Stimulated activated CD4-positive, alpha-beta T cell treated with anti-CD3 and anti-CD28 coated beads, Interleukin-12 subunit alpha, Interleukin-12 subunit beta, amount 100 ng/mL, for 4 hours (primary cell): Measurements from ENCODE around the gene FOLR3.
"Not testable (repeated sequence)": the region's sequence is repeated elsewhere in the genome, so short reads cannot be mapped to it uniquely, and the experiment has no call there.

Experiments used
- DNase-seq: peaks from one replicate; pipeline ENCODE4 v3.0.0-alpha.2; 2020

Gene FOLR3

DNA sequence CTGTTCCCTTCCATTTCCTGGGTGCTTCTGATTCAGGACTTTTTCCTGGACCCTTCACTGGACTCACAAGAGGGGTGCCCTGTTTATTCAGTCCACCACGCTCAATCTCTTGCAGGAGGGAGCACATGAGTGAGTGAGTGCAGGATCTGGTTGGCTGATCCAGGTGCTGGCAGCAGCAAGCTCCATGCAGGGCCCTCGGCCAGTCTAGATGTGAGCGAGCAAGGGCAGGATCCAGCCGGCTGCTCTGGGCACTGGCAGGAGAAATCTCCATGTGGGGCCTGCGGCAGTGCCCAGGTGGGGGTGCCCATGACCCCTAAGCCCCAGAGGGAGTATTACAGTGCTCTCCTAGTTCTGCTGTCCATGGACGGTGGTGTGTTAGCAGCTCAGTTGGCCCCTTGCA is 11.5 kb upstream of the FOLR3 start:
- no peak for DNase-seq

DNA sequence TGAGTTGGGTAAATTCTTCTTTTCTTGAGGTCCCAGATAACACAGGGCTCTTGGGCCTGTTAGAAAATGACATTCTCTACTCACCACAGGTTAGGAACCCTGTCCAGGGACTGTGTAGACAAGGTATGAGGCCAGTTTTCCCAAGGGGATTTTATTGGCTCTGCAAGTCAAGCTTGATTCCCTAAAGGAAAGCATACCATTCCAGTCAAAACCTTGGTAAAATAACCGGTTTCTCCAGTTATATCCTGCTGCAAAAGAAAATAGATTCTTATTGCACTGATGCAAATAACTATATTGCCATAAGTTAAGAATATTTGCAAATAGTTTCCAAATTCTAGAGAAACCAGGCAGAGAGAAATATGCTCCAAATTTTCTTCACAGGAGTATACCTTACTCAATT is 9.6 kb upstream of the FOLR3 start:
- DNase-seq: no peak

DNA sequence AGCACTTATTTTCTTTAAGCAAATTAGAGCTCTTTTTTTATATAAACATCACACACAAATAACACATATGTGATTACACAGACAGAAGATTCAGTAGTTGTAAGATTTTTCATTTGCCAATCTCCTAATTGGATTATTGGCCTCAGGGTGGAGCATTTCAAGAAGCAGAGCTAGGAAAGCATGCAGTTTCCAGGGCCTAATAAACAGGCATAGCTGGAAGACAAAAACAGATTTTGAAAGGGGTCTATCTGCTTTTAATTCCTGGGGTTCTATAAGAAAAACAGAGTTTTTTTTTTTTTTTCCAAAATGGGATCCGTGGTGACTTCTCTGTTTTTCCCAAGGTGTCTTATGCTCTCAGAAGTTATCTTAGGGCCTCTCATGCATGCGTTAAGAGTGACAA is 7.6 kb upstream of the FOLR3 start:
- no peak for DNase-seq

DNA sequence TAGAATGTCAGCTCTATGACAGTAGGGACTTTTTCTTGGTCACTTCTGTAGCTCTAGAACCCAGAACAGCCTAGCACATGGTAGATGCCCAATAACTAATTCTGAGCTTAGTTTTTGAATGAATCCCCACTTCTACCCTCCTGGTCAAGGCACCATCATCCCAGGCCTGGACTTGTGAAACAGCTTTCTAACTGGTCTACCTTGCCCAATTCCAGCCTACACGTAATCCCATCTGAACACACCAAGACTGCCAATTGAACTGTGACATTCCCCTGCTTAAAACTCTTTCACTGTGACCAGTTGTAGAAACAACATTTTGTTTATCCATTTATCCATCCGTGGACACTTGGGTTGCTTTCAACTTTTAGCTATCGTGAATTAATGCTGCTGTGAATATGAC is 6.1 kb upstream of the FOLR3 start:
- DNase-seq: no peak

DNA sequence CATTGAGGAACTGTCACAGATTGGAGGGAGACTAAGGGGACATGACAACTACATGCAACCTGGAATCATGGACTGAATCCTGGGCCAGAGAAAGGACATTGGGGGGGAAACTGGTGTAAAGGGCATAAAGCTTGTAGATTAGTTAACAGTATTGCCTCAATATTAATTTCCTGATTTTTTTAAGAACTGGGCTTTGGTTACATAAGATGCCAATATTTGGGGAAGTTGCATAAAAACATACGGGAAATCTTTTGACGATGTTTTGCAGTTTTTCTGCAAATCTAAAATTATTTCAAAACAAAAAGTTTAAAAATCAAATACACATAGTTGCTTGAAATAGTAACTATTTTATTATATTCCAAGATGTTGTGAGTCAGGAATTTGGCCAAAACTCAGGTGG is 2.9 kb upstream of the FOLR3 start:
- DNase-seq: no peak

DNA sequence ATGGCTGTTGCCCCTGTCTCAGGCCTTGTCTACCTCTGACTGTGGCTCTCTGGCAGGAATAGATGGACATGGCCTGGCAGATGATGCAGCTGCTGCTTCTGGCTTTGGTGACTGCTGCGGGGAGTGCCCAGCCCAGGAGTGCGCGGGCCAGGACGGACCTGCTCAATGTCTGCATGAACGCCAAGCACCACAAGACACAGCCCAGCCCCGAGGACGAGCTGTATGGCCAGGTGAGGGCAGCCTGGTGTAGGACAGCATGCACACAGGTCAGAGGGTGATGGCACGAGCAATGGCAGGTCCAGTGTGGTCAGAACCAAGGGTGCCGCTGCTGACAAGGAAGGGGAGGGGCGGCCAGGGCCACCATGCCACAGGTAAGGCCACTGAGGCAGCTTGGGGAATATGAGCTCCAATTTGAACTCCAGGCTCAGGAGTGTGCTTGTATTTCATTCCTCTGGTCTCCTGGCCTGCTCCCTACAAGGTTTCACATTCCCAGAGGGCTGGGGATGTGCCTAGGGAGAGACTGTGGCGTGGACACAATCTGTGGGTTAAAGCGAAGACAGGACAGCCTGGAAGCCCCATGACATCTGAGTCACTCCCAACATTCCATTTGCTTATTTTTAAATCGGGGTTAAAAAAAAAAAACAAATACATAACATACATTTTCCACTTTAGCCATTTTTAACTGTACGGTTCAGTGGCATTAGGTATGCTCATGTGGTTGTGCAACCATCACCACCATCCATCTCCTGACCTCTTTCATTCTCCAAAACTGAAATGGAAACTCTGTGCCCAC is 562 bp downstream of the FOLR3 start:
- DNase-seq: no peak

DNA sequence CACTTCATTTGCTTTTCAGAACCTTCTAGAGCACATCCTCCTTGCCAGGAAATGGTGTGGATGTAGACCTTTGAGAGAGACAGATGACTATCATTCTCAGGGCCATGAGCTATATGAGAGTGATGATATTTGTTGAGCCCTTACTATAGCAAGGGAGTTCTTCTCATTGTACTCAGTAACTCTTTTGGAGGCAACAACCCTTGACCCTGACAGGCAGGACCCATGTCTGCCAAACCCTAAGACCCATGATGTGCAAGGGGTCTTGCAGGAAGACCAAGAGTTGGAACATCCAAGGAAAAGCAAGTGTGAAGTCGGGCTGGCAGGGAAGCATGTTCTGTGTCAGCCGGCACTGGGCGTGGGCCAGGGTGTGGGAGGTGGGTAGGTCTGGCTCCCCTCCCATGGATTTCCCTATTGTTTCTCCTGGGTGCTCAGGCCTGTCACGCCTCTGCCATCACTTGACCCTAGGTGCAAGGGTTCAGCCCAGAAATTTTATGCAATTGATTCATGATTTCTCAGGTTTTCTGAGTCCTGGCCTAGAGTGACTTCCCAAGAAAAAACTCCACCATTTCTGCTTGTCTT is 1.2 kb downstream of the FOLR3 start:
- no peak for DNase-seq

DNA sequence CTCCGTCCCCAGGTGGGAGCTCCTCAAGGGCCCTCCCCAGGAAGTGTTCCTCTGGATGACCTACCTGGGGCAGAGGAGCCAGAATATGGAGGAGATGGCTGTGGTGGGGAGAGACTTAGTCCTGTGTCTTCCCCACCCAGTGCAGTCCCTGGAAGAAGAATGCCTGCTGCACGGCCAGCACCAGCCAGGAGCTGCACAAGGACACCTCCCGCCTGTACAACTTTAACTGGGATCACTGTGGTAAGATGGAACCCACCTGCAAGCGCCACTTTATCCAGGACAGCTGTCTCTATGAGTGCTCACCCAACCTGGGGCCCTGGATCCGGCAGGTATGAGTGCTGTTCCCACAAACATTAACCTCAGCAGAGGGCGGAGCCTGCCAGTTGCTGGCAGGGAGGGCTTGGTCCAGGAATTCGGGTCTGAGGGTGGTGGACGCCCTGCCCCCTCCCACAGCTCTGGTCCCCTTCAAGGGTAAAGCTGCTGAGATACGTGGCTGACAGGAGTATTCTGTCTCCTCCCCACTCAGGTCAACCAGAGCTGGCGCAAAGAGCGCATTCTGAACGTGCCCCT is 3.4 kb downstream of the FOLR3 start:
- DNase-seq: no peak

DNA sequence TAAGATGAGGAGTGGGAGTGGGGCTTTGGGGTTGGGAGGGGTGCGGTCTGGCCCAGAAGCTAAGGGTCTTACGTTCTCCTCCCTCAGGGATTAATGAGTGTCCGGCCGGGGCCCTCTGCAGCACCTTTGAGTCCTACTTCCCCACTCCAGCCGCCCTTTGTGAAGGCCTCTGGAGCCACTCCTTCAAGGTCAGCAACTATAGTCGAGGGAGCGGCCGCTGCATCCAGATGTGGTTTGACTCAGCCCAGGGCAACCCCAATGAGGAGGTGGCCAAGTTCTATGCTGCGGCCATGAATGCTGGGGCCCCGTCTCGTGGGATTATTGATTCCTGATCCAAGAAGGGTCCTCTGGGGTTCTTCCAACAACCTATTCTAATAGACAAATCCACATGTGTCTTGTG is 4.0 kb downstream of the FOLR3 start:
- no peak for DNase-seq

DNA sequence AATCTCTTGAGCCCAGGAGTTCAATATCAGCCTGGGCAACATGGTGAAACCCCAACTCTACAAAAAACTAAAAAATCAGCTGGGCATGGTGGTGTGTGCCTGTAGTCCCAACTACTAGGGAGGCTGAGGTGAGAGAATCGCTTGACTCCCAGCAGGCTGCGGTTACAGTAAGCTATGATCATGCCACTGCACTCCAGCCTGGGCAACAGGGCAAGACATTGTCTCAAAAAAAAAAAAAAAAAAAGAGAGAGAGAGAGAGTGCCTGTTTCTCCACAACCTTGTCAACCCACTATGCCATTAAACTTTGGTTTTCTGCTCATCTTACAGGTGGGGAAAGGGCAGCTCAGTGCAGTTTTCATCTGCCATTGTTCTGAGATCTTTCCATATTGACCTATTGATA is 5.1 kb downstream of the FOLR3 start:
- no peak for DNase-seq

DNA sequence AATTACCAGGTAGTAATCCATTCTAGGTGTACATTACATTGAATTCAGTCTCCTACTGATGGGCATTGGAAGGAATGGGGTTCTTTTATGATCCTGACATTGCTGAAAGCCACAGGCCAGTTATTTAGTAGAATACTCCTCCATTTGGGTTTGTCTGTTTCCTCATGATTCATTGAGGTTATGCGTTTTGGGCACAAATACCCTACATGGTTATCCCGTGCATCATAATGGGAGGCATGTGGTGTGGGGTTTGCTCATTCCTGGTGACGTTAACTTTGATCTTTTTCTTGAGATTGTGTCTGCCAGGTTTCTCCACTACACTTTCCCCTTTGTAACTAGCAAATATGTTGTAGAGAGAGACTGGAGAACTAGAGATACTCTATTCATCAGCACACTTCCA is 5.5 kb downstream of the FOLR3 start:
- no peak for DNase-seq

DNA sequence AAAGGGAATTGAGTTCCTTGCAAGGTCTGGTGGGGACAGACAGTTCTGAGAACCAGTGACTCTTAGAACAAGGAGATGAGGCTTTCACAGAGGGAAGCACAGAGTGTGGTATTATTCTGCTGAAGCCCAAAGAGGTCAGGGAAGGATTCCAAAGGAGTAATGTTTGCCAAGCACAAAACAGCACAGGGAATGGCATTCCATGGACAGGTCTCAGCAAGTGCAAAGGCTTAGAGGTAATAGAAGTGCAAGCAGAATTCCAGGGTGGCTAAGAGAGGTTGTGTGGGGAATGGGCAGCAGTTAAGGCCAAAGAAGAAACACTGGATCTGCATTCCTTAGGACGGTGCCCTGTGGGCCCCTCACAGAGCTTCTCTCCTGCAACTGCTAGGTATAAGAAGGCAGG is 6.6 kb downstream of the FOLR3 start:
- DNase-seq: not testable (repeated sequence)

DNA sequence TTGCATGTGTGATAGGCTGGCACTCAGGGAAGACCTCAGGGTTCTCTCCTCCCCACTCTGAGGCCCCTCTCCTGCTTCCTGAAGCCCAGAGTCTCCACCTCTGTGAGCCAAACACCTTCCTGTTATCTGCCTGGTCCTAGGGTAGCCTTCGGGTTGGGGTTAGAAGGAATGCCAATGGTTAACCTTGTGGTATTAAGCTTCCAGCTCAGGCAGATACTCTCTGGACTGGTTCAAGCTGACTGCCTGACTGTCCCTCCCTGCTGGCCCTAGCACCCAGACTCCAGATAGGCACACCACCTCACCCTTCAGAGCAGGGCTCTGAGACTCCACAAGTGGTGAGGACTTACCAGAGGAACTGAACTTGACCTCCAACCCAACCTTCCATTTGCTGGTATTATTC is 7.0 kb downstream of the FOLR3 start:
- not testable (repeated sequence) for DNase-seq

DNA sequence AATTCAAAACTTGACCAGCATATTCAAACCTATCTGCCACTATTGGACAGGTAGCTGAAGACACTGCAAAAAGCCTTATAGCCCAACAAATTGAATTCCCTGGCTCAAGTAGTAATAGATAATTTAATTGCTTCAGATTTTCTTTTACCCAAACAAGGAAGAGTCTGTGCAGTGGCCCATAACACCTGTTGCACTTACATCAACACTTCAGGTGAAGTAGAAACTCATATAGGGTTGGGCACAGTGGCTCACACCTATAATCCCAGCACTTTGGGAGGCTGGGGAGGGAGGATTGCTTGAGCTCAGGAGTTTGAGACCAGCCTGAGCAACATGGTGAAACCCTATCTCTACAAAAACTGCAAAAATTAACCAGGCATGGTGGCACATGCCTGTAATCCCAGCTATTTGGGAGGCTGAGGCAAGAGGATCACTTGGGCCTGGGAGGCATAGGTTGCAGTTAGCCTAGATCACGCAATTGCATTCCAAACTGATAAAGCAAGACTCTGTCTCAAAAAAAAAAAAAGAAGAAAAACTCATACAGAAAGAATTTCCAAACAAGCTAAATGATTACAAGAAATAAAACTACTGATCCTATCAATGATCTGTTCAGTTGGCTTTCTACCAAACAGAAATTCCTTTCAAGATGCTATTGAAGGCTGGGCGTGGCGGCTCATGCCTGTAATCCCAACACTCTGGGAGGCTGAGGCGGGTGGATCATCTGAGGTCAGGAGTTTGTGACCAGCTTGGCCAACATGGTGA is 9.5 kb downstream of the FOLR3 start:
- no peak for DNase-seq

DNA sequence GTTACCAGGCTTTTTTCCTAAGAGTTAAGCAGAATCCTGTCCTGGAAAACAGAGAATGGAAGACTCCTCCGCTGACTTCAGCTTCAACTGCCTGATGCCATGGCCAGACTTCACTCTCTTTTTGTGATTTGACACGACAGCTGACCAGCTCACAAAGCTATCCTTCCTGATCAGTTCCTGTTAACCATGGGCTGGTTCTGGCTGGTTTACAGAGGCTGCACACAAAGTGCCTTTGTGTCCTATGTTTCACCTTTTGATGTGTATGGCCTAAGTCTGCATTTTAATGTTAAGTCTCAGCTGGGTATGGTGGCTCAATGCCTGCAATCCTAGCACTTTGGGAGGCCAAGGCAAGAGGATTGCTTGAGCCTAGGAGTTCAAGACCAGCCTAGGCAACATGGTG is 11.1 kb downstream of the FOLR3 start:
- no peak for DNase-seq

DNA sequence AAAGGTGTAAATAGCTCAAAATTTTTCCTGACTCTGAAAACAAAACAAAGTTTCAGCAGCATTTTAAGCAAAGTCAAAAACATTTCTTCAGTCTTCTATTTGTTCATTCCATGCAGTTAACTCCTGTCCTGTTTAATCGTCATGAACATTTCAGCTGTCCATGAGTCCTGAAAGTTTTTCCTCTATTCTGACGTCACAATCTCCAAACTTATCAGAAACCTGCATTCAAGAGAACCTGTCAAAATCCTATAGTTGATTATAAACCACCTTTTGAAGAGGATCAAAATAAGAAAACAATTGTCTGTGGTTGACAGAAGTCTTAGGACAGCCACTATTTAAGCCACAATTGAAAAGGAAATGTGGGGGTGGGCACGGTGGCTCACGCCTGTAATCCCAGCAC is 15.4 kb downstream of the FOLR3 start:
- no peak for DNase-seq

DNA sequence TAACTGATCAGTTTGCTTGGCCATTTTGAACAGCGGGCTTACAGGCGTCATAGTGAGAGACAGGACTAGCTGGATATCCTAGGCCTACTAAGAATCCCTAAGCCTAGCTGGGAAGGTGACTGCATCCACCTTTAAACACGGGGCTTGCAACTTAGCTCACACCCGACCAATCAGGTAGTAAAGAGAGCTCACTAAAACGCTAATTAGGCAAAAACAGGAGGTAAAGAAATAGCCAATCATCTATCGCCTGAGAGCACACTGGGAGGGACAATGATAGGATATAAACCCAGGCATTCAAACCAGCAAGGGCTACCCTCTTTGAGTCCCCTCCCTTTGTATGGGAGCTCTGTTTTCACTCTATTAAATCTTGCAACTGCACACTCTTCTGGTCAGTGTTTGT is 18.3 kb downstream of the FOLR3 start:
- not testable (repeated sequence) for DNase-seq

DNA sequence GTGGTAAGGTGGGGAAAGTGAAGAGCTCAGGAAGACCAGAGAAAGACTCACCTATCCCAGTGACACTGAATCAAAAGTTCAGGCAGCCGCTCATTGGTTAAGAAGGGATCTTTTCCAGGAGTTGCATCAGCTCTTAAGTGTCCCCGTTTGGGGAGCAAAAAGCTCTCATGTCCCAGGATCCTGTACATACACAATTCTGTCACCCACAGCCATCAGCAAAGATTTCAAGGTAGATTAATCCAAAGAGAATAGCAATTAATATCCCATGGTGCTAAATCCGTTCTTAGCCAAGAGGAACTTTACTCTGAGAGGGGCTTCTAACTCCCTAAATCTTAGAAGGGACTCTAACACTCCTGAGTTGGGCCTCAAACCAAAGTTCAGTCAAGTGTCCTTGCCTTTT is 19.3 kb downstream of the FOLR3 start:
- no peak for DNase-seq

DNA sequence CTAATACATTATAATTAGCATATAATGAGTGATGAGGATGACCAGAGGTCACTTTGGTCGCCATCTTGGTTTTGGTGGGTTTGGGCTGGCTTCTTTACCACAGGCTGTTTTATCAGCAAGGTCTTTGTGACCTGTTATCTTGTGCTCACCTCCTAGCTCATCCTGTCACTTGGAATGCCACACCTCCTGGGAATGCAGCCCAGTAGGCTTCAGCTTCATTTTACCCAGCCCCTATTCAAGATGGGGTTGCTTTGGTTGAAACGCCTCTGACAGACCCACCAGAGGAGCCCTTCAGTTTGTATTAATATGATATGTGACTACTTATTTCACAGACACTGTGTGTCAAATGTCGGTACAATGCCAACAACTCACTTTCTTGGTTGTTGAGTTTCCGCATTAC is 20.2 kb downstream of the FOLR3 start:
- no peak for DNase-seq

DNA sequence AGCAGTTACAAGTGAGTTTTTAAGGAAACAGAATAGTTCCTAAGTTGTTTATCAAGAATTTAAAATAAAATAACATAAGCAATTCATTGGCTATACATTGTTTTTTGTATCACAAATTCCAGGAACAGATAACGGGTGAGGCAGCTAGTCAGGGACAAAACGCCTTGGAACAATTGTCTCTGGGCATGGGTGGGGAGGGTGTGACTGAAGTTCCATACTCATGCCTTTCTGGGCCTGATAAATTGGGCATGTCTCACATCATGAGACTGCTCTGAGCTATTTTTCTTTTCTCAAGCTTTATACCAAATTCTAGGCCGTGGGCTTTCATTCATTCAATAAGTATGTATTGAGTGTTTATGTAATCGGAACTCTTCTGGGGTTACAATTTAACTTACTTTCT is 21.6 kb downstream of the FOLR3 start:
- DNase-seq: no peak

DNA sequence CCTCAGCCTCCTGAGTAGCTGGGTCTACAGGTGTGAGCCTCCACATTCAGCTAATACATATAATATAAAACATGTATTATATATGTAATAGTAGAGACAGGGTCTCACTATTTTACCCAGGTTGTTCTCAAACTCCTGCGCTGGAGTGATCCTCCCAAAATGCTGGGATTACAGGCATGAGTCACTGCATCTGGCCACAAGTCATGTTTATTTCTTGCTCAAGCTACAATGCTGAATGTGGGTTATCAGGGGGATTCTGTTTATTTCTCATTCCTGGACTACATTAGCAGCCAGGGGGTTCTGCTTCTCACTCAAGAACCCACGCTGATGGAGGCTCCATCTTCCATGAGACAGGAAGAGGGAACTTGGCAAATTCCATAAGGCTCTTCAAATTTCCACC is 24.8 kb downstream of the FOLR3 start:
- DNase-seq: no peak

DNA sequence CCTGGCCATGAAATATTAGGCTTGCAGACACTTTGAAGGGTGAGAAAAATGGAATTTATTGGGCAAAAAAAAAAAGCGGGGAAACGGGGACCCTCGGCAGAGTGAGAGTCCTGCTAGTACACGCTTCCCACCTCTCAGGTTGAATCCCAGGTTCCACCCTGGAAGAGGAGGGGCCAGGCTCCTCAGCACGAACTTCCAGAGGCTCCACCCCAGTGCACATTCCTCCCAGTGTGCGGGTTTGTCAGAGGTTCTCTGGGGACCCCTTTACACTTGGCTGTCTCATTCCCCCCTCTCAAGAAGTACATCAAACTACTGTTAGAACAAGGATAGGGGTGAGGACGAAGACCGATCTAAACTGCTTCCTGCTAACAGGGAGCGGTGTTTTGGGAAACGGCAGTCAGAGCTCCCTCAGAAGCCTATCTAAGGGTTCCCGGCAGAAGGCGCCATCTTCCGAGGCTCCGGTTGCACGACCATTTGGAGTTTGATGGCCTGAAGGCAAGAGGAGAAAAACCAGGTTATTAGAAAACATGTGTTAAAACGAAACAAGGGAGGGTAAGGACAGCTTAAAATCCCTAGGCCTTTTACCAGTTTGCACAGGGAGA is 27.5 kb downstream of the FOLR3 start:
- DNase-seq: no peak

DNA sequence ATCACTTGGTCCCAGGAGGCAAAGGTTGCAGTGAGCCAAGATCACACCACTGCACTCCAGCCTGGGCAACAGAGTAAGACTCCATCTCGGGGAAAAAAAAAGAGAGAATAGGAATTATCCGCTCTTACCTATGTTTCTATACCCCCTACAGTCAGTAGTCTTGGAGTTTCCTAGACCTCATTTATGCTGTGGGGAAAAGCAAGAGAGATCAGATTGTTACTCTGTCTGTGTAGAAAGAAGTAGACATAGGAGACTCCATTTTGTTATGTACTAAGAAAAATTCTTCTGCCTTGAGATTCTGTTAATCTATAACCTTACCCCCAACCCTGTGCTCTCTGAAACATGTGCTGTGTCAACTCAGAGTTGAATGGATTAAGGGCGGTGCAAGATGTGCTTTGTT is 28.7 kb downstream of the FOLR3 start:
- not testable (repeated sequence) for DNase-seq
